ENCODE measurements around the gene GCH1. TPM values are rescaled to one million over a fixed set of nuclear protein-coding genes. Genes with fewer than 3 reads are reported as not detected.

Gene GCH1
- polyA plus RNA-seq, 3 donors = 55.3 to 68.6 (median 63.3) TPM

DNA sequence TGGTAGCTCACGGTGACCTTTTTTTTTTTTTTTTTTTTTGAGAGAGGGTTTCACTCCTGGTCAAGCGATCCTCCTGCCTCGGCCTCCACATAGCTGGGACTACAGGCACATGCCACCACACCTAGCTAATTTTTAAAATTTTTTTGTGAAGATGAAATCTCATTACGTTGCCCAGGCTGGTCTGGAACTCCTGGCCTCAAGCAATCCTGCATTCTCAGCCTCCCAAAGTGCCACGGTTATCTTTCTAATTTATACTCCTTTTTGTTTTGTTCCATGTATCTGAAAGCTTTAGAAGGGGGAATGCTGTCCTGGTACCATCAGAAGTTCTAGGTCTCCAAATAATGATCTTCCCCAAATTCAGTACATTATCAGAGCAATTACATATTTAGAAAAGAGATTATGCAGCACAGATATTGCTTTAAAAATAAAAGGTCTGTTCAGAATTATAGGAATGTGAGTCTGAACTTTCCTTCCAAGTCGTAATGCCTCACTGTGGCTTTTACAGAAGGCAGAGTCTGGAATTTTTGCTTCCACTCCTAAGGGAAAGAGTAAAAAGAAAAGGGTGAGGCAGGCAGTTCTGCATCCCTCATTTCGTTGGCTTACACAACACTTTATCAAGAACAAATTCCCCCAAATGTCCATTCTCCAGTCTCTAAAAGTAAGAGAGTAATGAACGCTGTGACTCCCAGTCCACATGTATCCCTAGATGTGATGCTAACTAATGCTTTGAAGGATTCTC is 73.0 kb downstream of the GCH1 start:
- H4K20me1 ChIP-seq (ENCODE audit: insufficient read depth, low read length) = no peaks in the 10 kb centered on the region
- H3K36me3 ChIP-seq (replicated peaks in 1 of 2; ENCODE audit: control insufficient read depth in 1 of 2, insufficient read depth in 2 of 2, low read length in 2 of 2) = no peaks in the 10 kb centered on the region
- no peak overlapping the region for H3K9ac ChIP-seq (ENCODE audit: insufficient read depth, low read length, poor library complexity, severe bottlenecking)
- Mint-ChIP-seq H3K27me3 (ENCODE audit: low read depth in 3 of 3) (peaks cover 0 to 1% (median under 1%) of the 10 kb centered on the region in 3 donors), H3K4me1 (no peaks in the 10 kb centered on the region), H3K4me3 (no peak overlapping the region), H3K36me3 (no peaks in the 10 kb centered on the region), H3K9me3 (peaks cover 0 to 25% (median 14%) of the 10 kb centered on the region in 7 donors), H3K27ac (no peak overlapping the region)
- no peaks in the 10 kb centered on the region for H3K4me1 ChIP-seq (ENCODE audit: control insufficient read depth in 1 of 2, insufficient read depth in 2 of 2, low read length in 2 of 2)
- TF ChIP-seq, protein P1, sequence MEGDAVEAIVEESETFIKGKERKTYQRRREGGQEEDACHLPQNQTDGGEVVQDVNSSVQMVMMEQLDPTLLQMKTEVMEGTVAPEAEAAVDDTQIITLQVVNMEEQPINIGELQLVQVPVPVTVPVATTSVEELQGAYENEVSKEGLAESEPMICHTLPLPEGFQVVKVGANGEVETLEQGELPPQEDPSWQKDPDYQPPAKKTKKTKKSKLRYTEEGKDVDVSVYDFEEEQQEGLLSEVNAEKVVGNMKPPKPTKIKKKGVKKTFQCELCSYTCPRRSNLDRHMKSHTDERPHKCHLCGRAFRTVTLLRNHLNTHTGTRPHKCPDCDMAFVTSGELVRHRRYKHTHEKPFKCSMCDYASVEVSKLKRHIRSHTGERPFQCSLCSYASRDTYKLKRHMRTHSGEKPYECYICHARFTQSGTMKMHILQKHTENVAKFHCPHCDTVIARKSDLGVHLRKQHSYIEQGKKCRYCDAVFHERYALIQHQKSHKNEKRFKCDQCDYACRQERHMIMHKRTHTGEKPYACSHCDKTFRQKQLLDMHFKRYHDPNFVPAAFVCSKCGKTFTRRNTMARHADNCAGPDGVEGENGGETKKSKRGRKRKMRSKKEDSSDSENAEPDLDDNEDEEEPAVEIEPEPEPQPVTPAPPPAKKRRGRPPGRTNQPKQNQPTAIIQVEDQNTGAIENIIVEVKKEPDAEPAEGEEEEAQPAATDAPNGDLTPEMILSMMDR (IDR thresholded peaks at IDR 0.05) = no peak
- H3K27me3 ChIP-seq (ENCODE audit: control insufficient read depth in 2 of 2, insufficient read depth in 2 of 2, low read length in 2 of 2) = no peaks in the 10 kb centered on the region
- H2AFZ ChIP-seq (ENCODE audit: insufficient read depth, low read depth, low read length, poor library complexity, severe bottlenecking) = no peak overlapping the region
- peaks cover 4 to 6% of the 10 kb centered on the region in 2 donors for H3K9me3 ChIP-seq (replicated peaks in 1 of 2; ENCODE audit: control insufficient read depth in 1 of 2, insufficient read depth in 1 of 2, low read length in 2 of 2)
- no peak overlapping the region for H3K4me3 ChIP-seq (replicated peaks in 1 of 3; ENCODE audit: low read depth in 2 of 3, low read length in 3 of 3)
- H3K79me2 ChIP-seq (ENCODE audit: insufficient read depth, low read length) = no peaks in the 10 kb centered on the region
- no peak for DNase-seq
- H3K27ac ChIP-seq (ENCODE audit: low read depth in 1 of 2, low read length in 2 of 2) = no peak overlapping the region
- no CpG with 5 or more reads among the region's 8 CpGs for WGBS (ENCODE audit: insufficient coverage)
- intact Hi-C loops (cut with micrococcal nuclease) = no loop called here
- no peak overlapping the region for H3K4me2 ChIP-seq (replicated peaks; ENCODE audit: extremely low read depth, low read length, poor library complexity, severe bottlenecking)

DNA sequence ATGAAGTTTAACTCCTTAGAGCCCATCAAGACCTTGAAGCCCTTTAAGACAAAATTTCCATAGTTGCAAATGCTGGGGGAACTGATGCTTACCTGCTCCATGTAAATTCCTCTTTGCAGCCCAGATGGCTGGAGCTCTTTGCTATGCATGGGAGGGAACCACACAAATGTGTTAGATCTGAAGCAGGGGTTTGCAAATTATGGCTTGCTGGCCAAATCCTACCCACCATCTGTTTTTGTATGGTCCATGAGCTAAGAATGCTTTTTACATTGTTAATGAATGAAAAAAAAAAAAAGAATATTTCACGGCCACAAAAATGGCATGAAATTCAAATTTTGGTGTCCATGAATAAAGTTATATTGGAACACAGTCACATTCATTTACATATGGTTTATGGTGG is 74.6 kb downstream of the GCH1 start:
- H3K4me2 ChIP-seq (replicated peaks; ENCODE audit: extremely low read depth, low read length, poor library complexity, severe bottlenecking) = no peak overlapping the region
- peaks cover 9 to 37% (median 25%) of the 10 kb centered on the region in 7 donors for H3K9me3 Mint-ChIP-seq
- H4K20me1 ChIP-seq (ENCODE audit: insufficient read depth, low read length) = no peaks in the 10 kb centered on the region
- no peak overlapping the region for H3K4me3 Mint-ChIP-seq
- no peak overlapping the region for H3K4me3 ChIP-seq (replicated peaks in 1 of 3; ENCODE audit: low read depth in 2 of 3, low read length in 3 of 3)
- H3K27ac Mint-ChIP-seq = no peak overlapping the region
- no peaks in the 10 kb centered on the region for H3K36me3 ChIP-seq (replicated peaks in 1 of 2; ENCODE audit: control insufficient read depth in 1 of 2, insufficient read depth in 2 of 2, low read length in 2 of 2)
- peaks cover 0 to 2% (median 0%) of the 10 kb centered on the region in 3 donors for H3K27me3 Mint-ChIP-seq (ENCODE audit: low read depth in 3 of 3)
- no peak overlapping the region for H3K27ac ChIP-seq (ENCODE audit: low read depth in 1 of 2, low read length in 2 of 2)
- H3K36me3 Mint-ChIP-seq = no peaks in the 10 kb centered on the region
- peaks cover 4 to 20% of the 10 kb centered on the region in 2 donors for H3K9me3 ChIP-seq (replicated peaks in 1 of 2; ENCODE audit: control insufficient read depth in 1 of 2, insufficient read depth in 1 of 2, low read length in 2 of 2)
- H3K27me3 ChIP-seq (ENCODE audit: control insufficient read depth in 2 of 2, insufficient read depth in 2 of 2, low read length in 2 of 2) = no peaks in the 10 kb centered on the region
- no peaks in the 10 kb centered on the region for H3K4me1 Mint-ChIP-seq
- intact Hi-C loops (cut with micrococcal nuclease) = no loop called here
- DNase-seq = no peak
- no CpG with 5 or more reads among the region's 1 CpG for WGBS (ENCODE audit: insufficient coverage)
- no peak overlapping the region for H2AFZ ChIP-seq (ENCODE audit: insufficient read depth, low read depth, low read length, poor library complexity, severe bottlenecking)
- H3K79me2 ChIP-seq (ENCODE audit: insufficient read depth, low read length) = no peaks in the 10 kb centered on the region
- TF ChIP-seq, protein P1 (IDR thresholded peaks at IDR 0.05) = no peak
- H3K4me1 ChIP-seq (ENCODE audit: control insufficient read depth in 1 of 2, insufficient read depth in 2 of 2, low read length in 2 of 2) = no peaks in the 10 kb centered on the region
- H3K9ac ChIP-seq (ENCODE audit: insufficient read depth, low read length, poor library complexity, severe bottlenecking) = no peak overlapping the region
